WERI-Rb-1 (cell line): ENCODE data around the gene CAPG.
"Not testable (repeated sequence)": the region's sequence is repeated elsewhere in the genome, so short reads cannot be mapped to it uniquely, and the experiment has no call there.

Experiments used
- DNase-seq: peaks from one replicate; pipeline ENCODE4 v3.0.0-alpha.2; 2020
- H3K27ac ChIP-seq: fragments of 250-450 bp; sonication (Bioruptor Pico); 2 replicates; pipeline ENCODE4 v1.5.1; 2020; ENCODE audit warnings: mild to moderate bottlenecking, moderate library complexity
- H3K27me3 ChIP-seq: fragments of 250-450 bp; sonication (Bioruptor Pico); 2 replicates; pipeline ENCODE4 v1.5.1; 2021; ENCODE audit warnings: mild to moderate bottlenecking, low read depth, moderate library complexity; ENCODE audit not compliant: insufficient read depth, severe bottlenecking
- H3K36me3 ChIP-seq: fragments of 250-450 bp; sonication (Bioruptor Pico); 2 replicates; pipeline ENCODE4 v1.5.1; 2020; ENCODE audit warnings: mild to moderate bottlenecking, moderate library complexity
- H3K4me3 ChIP-seq: 2 replicates; pipeline ENCODE4 v1.5.1; 2011; ENCODE audit warnings: low read depth, mild to moderate bottlenecking, control low read depth, low read length
- H3K9me3 ChIP-seq: fragments of 250-450 bp; sonication (Bioruptor Pico); 2 replicates; pipeline ENCODE4 v1.5.1; 2021; ENCODE audit warnings: mild to moderate bottlenecking, moderate library complexity; ENCODE audit not compliant: severe bottlenecking
- TF ChIP-seq, protein P1 (sequence below): IDR thresholded peaks from 2 replicates; pipeline ENCODE4 v1.5.1; 2011; ENCODE audit warnings: low read depth, mild to moderate bottlenecking, control low read depth, inconsistent platforms, low read length

Gene CAPG

GRCh38 chr2:85440729-85441128 lies 30.6 kb upstream of the CAPG start:
- TF ChIP-seq, protein P1, sequence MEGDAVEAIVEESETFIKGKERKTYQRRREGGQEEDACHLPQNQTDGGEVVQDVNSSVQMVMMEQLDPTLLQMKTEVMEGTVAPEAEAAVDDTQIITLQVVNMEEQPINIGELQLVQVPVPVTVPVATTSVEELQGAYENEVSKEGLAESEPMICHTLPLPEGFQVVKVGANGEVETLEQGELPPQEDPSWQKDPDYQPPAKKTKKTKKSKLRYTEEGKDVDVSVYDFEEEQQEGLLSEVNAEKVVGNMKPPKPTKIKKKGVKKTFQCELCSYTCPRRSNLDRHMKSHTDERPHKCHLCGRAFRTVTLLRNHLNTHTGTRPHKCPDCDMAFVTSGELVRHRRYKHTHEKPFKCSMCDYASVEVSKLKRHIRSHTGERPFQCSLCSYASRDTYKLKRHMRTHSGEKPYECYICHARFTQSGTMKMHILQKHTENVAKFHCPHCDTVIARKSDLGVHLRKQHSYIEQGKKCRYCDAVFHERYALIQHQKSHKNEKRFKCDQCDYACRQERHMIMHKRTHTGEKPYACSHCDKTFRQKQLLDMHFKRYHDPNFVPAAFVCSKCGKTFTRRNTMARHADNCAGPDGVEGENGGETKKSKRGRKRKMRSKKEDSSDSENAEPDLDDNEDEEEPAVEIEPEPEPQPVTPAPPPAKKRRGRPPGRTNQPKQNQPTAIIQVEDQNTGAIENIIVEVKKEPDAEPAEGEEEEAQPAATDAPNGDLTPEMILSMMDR: no peak
- Histone ChIP-seq H3K9me3 (no peaks in the 10 kb centered on the region), H3K36me3 (no peaks in the 10 kb centered on the region), H3K27ac (no peak overlapping the region), H3K27me3 (no peaks in the 10 kb centered on the region), H3K4me3 (no peak overlapping the region)
- no peak for DNase-seq

DNA sequence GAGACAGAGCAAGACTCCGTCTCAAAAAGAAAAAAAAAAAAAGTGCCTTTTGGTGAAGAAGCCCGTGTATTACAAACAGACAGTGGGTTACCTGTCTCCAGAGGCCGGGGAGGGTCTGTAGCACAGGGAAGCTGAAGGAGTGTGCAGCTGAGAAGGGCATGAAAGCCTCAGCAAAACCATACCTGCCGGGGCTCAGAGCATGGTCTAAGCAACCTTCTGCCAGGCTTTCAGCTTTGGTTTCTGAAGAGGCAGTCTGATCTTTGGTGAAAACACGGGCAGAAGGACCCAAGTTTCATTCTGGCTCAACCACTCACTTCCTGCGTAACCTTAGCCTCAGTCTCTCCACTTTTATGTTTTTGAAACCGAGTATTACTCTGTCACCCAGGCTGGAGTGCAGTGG lies 29.8 kb upstream of the CAPG start:
- H3K27me3 ChIP-seq: no peaks in the 10 kb centered on the region
- DNase-seq: no peak
- no peaks in the 10 kb centered on the region for H3K9me3 ChIP-seq
- H3K36me3 ChIP-seq: no peaks in the 10 kb centered on the region
- peak overlapping the region; percentile 98 for H3K27ac ChIP-seq
- TF ChIP-seq, protein P1: no peak
- H3K4me3 ChIP-seq: no peak overlapping the region

DNA sequence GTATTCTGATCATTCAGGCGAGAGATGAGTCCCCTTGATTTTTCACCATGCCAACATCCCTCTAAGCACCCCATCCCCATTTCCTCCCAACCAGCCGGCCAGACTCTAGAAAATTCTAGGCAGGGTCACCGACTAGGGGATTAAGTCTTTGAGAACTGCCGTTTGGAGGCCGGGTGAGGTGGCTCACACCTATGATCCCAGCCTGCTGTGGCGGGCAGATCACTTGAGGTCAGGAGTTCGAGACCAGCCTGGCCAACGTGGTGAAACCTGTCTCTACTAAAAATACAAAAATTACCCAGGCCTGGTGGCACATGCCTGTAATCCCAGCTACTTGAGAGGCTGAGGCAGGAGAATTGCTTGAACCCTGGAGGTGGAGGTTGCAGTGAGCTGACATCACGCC lies 29.4 kb upstream of the CAPG start:
- H3K9me3 ChIP-seq, DNase-seq, H3K4me3 ChIP-seq, H3K36me3 ChIP-seq, H3K27me3 ChIP-seq: not testable (repeated sequence)
- peak overlapping the region; percentile 98 for H3K27ac ChIP-seq

- TF ChIP-seq, protein P1: no peak; the same call in 1 of the 2 replicates
- Histone ChIP-seq H3K36me3 (no peaks in the 10 kb centered on the region), H3K27me3 (no peaks in the 10 kb centered on the region), H3K4me3 (no peak overlapping the region), H3K9me3 (no peaks in the 10 kb centered on the region), H3K27ac (peak overlapping the region; percentile 98)
- DNase-seq: no peak
These were observed 28.9 kb upstream of the CAPG start for GRCh38 chr2:85439025-85439472.

GRCh38 chr2:85438201-85439024 lies 28.2 kb upstream of the CAPG start:
- DNase-seq: peak; percentile 91
- peak overlapping the region; percentile 46 for H3K4me3 ChIP-seq

GRCh38 chr2:85437488-85438200 lies 27.5 kb upstream of the CAPG start:
- H3K9me3 ChIP-seq: no peaks in the 10 kb centered on the region
- DNase-seq: peak; percentile 86
- H3K4me3 ChIP-seq: peak overlapping the region; percentile 46
- TF ChIP-seq, protein P1: no peak
- no peaks in the 10 kb centered on the region for H3K27me3 ChIP-seq
- no peaks in the 10 kb centered on the region for H3K36me3 ChIP-seq
- H3K27ac ChIP-seq: peak overlapping the region; percentile 98

More at GRCh38 chr2:85438201-85439024, 28.2 kb upstream of the CAPG start:
- TF ChIP-seq, protein P1: peak; percentile 42; the same call in 1 of the 2 replicates
- H3K36me3 ChIP-seq: no peaks in the 10 kb centered on the region
- H3K9me3 ChIP-seq: no peaks in the 10 kb centered on the region
- H3K27me3 ChIP-seq: no peaks in the 10 kb centered on the region
- peak overlapping the region; percentile 98 for H3K27ac ChIP-seq
